T-helper 17 cell (primary cell): ENCODE results near the gene SCCPDH. TPM values are rescaled to one million over a fixed set of nuclear protein-coding genes. Genes with fewer than 3 reads are reported as not detected.
A peak's percentile ranks its signal among the peaks of the same experiment; 100 is the strongest.
"Not testable (repeated sequence)": the region's sequence is repeated elsewhere in the genome, so short reads cannot be mapped to it uniquely, and the experiment has no call there.

ENCODE experiments used
- ATAC-seq: fragments of 150-1000 bp; cut with Tn5 transposase; 2 replicates; pipeline ENCODE4 v1.10.0; 2021; ENCODE audit warnings: mild to moderate bottlenecking, moderate library complexity
- DNase-seq, 3 donors: peaks; one replicate each; pipeline versions ENCODE4 v3.0.0 to v3.0.0-alpha.2; 2020 to 2021
- H3K9me3 ChIP-seq: one replicate; pipeline ENCODE4 v1.7.0; 2013; ENCODE audit warnings: low read length, mild to moderate bottlenecking; ENCODE audit not compliant: control insufficient read depth, poor library complexity, severe bottlenecking
- H3K27ac Mint-ChIP-seq: one replicate; pipeline ENCODE4 v1.8.0; 2022; ENCODE audit warnings: mild to moderate bottlenecking, moderate library complexity, mixed read lengths
- H3K27me3 Mint-ChIP-seq: one replicate; pipeline ENCODE4 v1.8.0; 2022; ENCODE audit warnings: mixed read lengths
- H3K36me3 Mint-ChIP-seq: one replicate; pipeline ENCODE4 v1.8.0; 2022; ENCODE audit warnings: low read depth, mixed read lengths
- H3K4me1 Mint-ChIP-seq: one replicate; pipeline ENCODE4 v1.8.0; 2022; ENCODE audit warnings: mild to moderate bottlenecking, mixed read lengths
- H3K4me3 Mint-ChIP-seq: one replicate; pipeline ENCODE4 v1.8.0; 2022; ENCODE audit warnings: mild to moderate bottlenecking, moderate library complexity, mixed read lengths
- total RNA-seq, 4 donors: library from RNA in 2 of 4; stranded (reverse) in 2 of 4; gene quantifications; one replicate each; pipeline ENCODE4 v1.2.3 and lab custom pipeline; 2022 to 2026

SCCPDH gene
- total RNA-seq, 2 donors from 2014 or later, result 1.9 to 3.2 TPM

DNA sequence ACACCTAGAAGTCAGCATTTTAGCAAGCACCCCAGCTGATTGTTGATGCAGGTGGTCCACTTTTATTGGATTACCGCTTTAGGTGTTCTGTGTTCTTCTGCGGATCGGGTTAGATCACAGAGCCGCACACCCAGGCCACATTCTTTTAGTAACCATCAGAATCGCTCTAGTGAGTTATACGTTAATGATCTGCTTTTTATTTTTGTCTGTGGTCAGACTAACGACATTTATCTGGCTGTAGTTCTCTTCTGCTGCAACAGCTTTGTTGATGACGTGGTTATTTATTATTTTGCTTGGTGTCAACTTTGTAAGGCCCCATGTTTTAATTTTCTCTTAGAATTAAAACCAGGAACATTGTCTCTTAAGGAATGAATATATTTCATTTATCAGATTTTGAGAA, 18.2 kb downstream of the SCCPDH start:
- H3K27ac Mint-ChIP-seq, result no peak overlapping the region
- H3K27me3 Mint-ChIP-seq, result no peaks in the 10 kb centered on the region
- no peak for ATAC-seq
- H3K36me3 Mint-ChIP-seq, result peaks cover 3% of the 10 kb centered on the region
- DNase-seq, result no peak
- H3K9me3 ChIP-seq, result no peaks in the 10 kb centered on the region
- H3K4me1 Mint-ChIP-seq, result no peaks in the 10 kb centered on the region
- H3K4me3 Mint-ChIP-seq, result no peak overlapping the region

DNA sequence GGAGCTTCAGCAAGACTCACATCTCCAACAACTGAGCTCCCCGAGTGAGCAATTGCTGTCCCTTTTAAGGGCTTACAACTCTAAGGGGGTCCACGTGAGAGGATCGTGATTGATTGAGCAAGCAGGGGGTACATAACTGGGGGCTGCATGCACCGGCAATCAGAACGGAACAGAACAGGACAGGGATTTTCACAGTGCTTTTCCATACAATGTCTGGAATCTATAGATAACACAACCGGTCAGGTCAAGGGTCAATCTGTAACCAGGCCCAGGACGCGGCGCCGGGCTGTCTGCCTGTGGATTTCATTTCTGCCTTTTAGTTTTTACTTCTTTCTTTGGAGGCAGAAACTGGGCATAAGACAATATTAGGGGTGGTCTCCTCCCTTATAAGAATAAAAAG, 21.9 kb downstream of the SCCPDH start:
- not testable (repeated sequence) for ATAC-seq

DNA sequence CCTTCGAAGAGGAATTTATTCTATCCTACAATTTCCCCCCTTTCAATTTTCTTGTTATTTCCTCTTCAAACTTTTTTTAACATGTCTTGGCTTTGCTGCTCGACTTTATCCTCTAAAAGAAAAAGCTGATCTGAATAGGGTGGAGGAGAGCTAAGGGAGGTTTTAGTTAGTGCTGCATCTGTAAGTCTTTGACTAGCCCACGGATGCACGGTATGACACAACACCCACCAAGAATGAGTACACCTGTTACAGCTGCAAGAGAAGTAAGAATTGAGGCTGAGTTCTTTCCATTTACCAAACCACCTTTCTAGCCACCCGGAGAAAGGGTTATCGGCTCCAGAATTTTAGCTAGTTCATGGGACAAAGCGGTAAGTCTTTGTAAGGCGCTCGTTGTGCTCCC, 23.8 kb downstream of the SCCPDH start:
- Mint-ChIP-seq H3K4me1 (peaks cover 2% of the 10 kb centered on the region), H3K27me3 (no peaks in the 10 kb centered on the region), H3K27ac (no peak overlapping the region), H3K36me3 (peaks cover 6% of the 10 kb centered on the region), H3K4me3 (no peak overlapping the region)
- ATAC-seq, result no peak
- DNase-seq, result no peak
- no peaks in the 10 kb centered on the region for H3K9me3 ChIP-seq

More for the DNA sequence above, 21.9 kb downstream of the SCCPDH start:
- H3K36me3 Mint-ChIP-seq, H3K4me3 Mint-ChIP-seq, H3K9me3 ChIP-seq, H3K27ac Mint-ChIP-seq, H3K4me1 Mint-ChIP-seq, DNase-seq, H3K27me3 Mint-ChIP-seq: not testable (repeated sequence)

DNA sequence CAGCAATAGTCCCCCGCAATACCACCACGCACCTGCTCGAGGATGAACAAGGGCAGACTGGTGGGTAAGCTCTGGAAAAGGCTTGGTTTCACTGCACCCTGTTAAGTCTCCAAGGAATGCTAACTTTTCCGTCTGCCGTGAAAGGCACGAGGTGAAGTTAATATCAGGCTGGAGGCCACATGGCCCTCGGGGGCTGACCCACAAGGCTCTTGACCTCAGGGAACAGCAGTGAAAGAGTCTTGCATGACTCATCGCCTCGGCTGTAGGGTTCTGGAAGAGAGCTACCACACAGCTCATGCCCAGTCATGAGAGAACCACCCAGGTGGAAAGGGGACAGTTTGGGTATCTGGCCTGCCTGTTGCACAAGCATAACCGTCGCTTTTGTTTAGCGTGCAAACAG, 24.7 kb downstream of the SCCPDH start:
- no peaks in the 10 kb centered on the region for H3K9me3 ChIP-seq
- no peak for ATAC-seq
- Mint-ChIP-seq H3K27ac (no peak overlapping the region), H3K27me3 (no peaks in the 10 kb centered on the region), H3K36me3 (peaks cover 7% of the 10 kb centered on the region), H3K4me3 (no peak overlapping the region), H3K4me1 (peaks cover 2% of the 10 kb centered on the region)
- DNase-seq, result no peak

DNA sequence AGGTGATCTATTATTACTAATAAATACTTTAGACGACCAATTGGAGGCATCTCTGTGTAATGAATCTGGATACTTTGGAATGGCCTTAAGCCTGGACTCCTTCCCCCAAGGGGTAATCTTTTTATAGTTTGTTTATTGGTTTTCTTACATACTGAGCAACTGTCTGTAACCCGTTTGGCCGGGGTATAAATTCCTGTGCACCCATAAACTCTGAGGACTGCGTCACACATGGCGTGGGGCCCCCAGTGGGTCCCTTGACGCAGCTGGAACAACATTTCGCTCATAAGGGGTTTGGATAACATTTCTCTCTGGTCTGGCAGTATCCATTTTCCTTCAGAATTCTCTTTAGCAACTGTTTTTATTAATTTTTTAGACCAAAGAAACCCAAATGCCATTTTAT, 26.5 kb downstream of the SCCPDH start:
- no peak for ATAC-seq
- H3K27ac Mint-ChIP-seq, result no peak overlapping the region
- H3K4me1 Mint-ChIP-seq, result peaks cover 4% of the 10 kb centered on the region

DNA sequence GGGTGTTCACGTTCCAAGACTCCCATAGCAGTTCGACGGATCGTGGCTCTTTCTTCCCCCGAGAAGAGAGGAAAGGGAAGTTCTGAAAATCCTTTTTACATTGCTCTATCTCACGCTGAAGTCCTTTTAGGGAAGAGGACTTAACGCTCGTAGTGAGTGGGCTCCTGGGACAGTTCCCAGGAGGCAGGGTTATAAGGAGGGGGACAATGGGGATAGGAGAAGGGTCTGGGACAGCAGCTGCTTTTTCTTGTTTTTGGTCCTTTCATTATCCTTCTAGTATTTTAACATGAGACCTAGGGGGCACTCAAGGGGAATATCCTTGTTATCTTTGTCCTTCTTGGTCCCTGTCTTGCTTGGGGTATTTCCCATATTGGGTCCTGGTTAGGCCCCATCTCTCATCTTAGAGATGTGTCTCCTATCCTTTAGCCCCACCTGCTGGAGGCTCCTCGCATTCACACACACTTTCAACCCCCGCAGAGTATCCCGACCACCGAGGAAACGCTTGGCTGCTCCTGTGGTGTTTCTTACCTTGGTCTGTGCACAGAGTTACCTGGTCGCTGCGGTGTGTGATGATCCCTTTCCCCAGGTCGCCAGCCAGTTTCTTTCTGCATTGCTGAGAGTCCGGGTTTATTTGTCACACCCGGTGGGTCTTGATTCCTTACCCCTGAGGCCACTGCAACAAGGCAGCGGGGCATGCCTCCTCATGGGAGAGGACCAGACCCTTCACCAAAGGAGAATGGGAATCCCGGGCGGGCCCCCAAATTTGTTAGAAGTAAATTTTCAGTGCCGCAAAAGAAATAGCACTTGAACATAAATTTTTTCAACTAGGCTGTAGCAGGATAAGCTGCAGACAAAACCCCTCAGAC, 29.7 kb downstream of the SCCPDH start:
- H3K9me3 ChIP-seq, result no peaks in the 10 kb centered on the region
- Mint-ChIP-seq H3K27ac (no peak overlapping the region), H3K27me3 (no peaks in the 10 kb centered on the region), H3K4me3 (no peak overlapping the region), H3K36me3 (peaks cover 4% of the 10 kb centered on the region), H3K4me1 (peaks cover 4% of the 10 kb centered on the region)
- ATAC-seq (peak; percentile 76), DNase-seq (peak; percentile 9 to 20 (median 16))

More for the DNA sequence above, 26.5 kb downstream of the SCCPDH start:
- H3K4me3 Mint-ChIP-seq, result no peak overlapping the region
- no peaks in the 10 kb centered on the region for H3K9me3 ChIP-seq
- H3K36me3 Mint-ChIP-seq, result peaks cover 4% of the 10 kb centered on the region
- no peak for DNase-seq
- H3K27me3 Mint-ChIP-seq, result no peaks in the 10 kb centered on the region

DNA sequence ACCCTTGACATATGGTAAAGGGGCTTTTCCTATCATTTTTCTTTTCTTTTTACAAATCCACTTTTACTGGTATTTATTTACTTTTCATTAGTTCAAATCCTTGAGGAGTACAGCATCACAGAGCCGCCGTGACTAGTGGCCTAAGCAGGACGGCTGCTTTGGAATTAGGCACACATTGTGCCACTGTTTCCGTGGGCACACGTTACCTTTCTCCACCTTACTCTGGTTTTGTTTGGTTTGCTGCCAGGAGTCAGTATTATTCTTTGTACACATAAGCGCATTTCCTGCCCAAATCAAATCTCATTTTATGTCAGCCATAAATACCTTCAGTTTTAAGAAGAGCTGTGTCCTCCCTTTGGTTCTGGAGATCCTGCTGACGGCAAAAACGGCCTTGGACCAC, 31.2 kb downstream of the SCCPDH start:
- H3K36me3 Mint-ChIP-seq, result peaks cover 4% of the 10 kb centered on the region
- ATAC-seq, result no peak
- DNase-seq, result no peak
- H3K9me3 ChIP-seq, result no peaks in the 10 kb centered on the region
- no peak overlapping the region for H3K4me3 Mint-ChIP-seq
- H3K4me1 Mint-ChIP-seq, result peaks cover 4% of the 10 kb centered on the region
- H3K27ac Mint-ChIP-seq, result no peak overlapping the region
- no peaks in the 10 kb centered on the region for H3K27me3 Mint-ChIP-seq

DNA sequence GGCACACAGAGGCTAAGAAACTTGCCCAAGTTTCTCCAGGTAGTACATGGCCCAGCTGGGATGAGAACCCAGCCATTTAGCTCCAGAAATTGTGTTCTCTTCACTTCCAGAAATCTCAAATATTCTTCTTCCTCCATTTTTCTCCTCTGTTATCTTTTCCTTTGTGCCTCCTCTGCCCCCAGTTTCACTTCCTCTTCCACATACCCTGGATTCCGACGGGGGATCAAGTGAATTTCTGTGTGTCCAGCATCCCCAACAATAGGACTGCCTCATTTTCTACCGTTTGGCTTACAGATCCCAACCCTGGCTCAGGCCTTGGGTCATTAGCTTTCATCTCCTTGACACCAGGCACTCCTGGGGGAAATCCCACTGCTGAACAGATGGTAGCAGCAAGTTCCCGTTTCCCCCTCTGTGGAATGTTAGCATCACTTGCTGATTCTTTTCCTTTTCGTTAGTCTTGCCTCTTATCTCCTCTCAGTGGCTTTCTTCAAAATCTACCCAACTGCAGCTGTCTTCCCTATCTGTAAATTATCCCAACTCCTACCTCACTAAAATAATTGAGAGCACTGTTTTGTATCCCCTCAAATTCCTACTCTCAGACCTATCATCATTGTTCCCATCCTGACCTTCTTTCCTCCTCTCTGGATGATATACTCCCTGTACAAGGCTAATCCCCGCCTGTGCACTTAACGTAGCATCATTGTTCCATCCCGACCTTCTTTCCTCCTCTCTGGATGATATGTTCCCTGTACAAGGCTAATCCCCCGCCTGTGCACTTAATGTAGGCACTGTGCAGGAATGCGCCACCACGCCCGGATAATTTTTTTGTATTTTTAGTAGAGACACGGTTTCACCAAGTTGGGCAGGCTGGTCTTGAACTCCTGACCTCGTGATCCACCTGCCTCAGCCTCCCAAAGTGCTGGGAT, 36.5 kb downstream of the SCCPDH start:
- ATAC-seq (no peak), DNase-seq (no peak)
- Mint-ChIP-seq H3K36me3 (peaks cover 2% of the 10 kb centered on the region), H3K27ac (no peak overlapping the region), H3K4me1 (peaks cover 2% of the 10 kb centered on the region), H3K27me3 (no peaks in the 10 kb centered on the region), H3K4me3 (no peak overlapping the region)
- no peaks in the 10 kb centered on the region for H3K9me3 ChIP-seq

DNA sequence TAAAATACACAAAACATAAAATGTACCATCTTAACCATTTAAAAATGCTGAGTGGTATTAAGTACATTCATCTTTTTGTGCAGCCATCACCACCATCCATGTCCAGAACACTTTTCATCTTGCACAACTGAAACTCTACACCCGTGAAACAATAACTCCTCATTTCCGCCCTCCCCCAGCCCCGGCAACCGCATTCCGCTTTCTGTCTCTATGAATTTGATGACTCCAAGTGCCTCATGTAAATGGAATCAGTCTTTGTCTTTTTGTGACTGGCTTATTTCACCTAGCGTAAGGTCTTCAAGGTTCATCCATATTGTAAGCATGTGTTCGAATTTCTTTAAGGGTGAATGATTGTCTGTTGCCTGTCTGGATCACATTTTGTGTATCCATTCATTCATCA, 37.2 kb downstream of the SCCPDH start:
- H3K36me3 Mint-ChIP-seq, result peaks cover 2% of the 10 kb centered on the region
- DNase-seq (no peak), ATAC-seq (no peak)
- H3K27me3 Mint-ChIP-seq, result no peaks in the 10 kb centered on the region
- H3K4me3 Mint-ChIP-seq, result no peak overlapping the region
- no peaks in the 10 kb centered on the region for H3K9me3 ChIP-seq
- peaks cover 2% of the 10 kb centered on the region for H3K4me1 Mint-ChIP-seq
- no peak overlapping the region for H3K27ac Mint-ChIP-seq

DNA sequence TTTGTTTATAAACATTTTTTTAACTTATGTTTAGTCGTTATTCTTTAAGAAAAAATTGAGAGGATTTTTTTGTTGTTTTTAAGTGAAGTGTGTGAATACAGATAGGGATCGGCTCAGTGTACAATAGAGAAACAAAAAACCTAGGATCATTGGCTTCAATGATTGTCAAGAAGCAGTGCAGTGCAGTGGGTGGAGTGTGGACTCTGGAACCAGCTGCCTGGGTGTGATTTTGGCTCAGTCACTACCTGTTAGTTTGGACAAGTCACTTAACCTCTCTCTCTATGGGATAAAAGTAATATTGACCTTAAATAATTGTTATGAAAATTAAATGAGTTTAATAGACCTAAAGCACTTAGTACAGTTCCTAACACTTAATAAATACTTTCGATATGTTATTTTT, 41.3 kb downstream of the SCCPDH start:
- Mint-ChIP-seq H3K27me3 (no peaks in the 10 kb centered on the region), H3K27ac (no peak overlapping the region), H3K36me3 (peaks cover 2% of the 10 kb centered on the region), H3K4me3 (no peak overlapping the region), H3K4me1 (peaks cover 2% of the 10 kb centered on the region)
- no peaks in the 10 kb centered on the region for H3K9me3 ChIP-seq
- ATAC-seq (no peak), DNase-seq (no peak)

DNA sequence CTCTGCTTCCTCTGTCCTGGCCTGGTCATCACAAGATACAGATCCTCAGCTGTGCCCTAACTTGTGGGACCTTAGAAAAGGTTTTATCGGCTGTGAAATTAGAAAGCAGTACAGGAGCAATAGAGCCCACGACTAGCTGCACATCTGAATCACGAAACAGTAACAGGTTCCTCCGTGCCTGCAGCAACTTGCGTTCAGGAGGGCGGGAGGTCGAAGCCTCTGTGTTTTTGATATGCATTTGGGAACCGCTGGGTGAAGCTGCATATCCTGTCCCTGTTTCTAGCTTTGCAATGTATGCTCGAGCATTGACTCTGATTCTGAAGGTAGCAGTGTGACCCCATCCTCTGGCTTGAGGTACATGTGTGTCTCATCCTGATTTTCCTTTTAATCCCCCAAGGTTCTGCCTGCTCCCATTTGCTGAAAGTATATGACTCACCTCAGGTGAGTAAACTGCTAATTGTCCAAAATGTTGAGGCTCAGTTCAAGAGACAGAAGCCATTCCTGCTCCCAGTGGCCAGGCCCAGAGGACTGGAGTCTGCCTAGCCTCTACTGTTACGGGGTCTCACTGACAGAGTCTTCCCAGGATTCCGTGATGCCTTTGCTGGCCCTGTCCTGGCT, 44.3 kb downstream of the SCCPDH start:
- peaks cover 2% of the 10 kb centered on the region for H3K4me1 Mint-ChIP-seq
- no peak for DNase-seq
- no peak overlapping the region for H3K27ac Mint-ChIP-seq
- ATAC-seq, result no peak
- H3K36me3 Mint-ChIP-seq, result peaks cover 5% of the 10 kb centered on the region
- H3K4me3 Mint-ChIP-seq, result no peak overlapping the region
- H3K27me3 Mint-ChIP-seq, result no peaks in the 10 kb centered on the region
- H3K9me3 ChIP-seq, result no peaks in the 10 kb centered on the region

DNA sequence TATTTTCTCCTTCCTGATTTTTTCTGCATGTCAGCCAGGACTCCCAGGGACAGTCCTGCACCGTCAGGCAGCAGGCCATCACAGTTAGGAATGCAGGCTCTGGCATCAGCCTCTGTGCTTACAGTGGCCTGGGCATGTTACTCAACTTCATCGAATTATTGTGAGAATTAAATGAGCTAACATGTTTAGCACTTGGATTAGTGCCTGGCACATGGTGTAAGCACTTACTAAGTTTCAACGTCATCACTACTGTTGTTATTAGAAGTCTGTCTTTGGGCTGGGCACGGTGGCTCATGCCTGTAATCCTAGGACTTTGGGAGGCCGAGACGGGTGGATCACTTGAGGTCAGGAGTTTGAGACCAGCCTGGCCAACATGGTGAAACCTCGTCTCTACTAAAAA, 45.1 kb downstream of the SCCPDH start:
- no peaks in the 10 kb centered on the region for H3K9me3 ChIP-seq
- Mint-ChIP-seq H3K27ac (no peak overlapping the region), H3K36me3 (peaks cover 5% of the 10 kb centered on the region), H3K4me1 (peaks cover 2% of the 10 kb centered on the region), H3K4me3 (no peak overlapping the region), H3K27me3 (no peaks in the 10 kb centered on the region)
- no peak for ATAC-seq
- DNase-seq, result no peak

DNA sequence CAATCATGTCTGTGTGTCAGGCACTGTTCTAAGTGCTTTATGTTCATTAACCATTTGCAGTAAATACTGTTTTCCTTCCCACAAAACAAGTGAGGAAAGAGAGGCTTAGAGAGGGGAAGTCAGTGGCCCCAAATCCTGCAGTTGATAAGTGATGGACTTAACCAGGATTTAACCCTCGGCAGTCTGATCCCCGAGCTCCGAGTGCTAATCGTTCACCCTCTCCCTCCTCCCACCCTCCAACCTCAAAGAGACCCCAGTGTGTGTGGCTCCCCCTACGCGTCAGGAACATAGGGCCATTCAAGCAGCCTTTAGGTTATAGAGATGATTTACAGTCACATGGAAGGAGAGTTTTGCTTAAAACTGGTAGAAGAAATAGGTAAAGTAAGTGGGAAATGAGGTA, 47.2 kb downstream of the SCCPDH start:
- peaks cover 2% of the 10 kb centered on the region for H3K4me1 Mint-ChIP-seq
- ATAC-seq, result no peak
- H3K4me3 Mint-ChIP-seq, result no peak overlapping the region
- DNase-seq, result no peak
- no peaks in the 10 kb centered on the region for H3K27me3 Mint-ChIP-seq
- no peak overlapping the region for H3K27ac Mint-ChIP-seq
- no peaks in the 10 kb centered on the region for H3K9me3 ChIP-seq
- peaks cover 7% of the 10 kb centered on the region for H3K36me3 Mint-ChIP-seq
